IMR-90 (cell line): Measurements from ENCODE around the gene AXDND1. TPM values are rescaled to one million over a fixed set of nuclear protein-coding genes. Genes with fewer than 3 reads are reported as not detected.

Source experiments
- ATAC-seq: fragments of 200-7000 bp; cut with Tn5 transposase; 2 replicates; pipeline ENCODE4 v1.9.1; 2020; ENCODE audit warnings: low read depth, mild to moderate bottlenecking, moderate library complexity
- BruUV-seq: library from RNA; stranded (reverse); fragments of 400-500 nt; replicated peaks from 2 replicates; lab custom pipeline; 2021; lab: Mats Ljungman, UMichigan
- CTCF ChIA-PET: fragments of 300-600 bp; formaldehyde crosslinking; extraction: SDS; loops from one replicate; lab custom pipeline; 2021; ENCODE audit warnings: antibody characterized with exemption; lab: Yijun Ruan, JAX
- POLR2A ChIA-PET: fragments of 300-600 bp; sonication (Branson Sonifier 250); formaldehyde crosslinking; loops from one replicate; lab custom pipeline; 2022; ENCODE audit warnings: antibody characterized with exemption; ENCODE audit not compliant: unreplicated experiment; lab: Charles Lee
- DNase-seq: peaks from one replicate; pipeline ENCODE4 v3.0.0; 2013
- H2AFZ ChIP-seq: replicated peaks from 2 replicates; pipeline ENCODE3; 2013; ENCODE audit warnings: low read length, mild to moderate bottlenecking; ENCODE audit not compliant: poor library complexity
- H2AK5ac ChIP-seq: 2 replicates; pipeline ENCODE4 v1.6.1; 2013; ENCODE audit warnings: low read depth, low read length, inconsistent platforms
- H2AK9ac ChIP-seq: replicated peaks from 2 replicates; pipeline ENCODE3; 2013; ENCODE audit warnings: mild to moderate bottlenecking, low read depth, low read length, moderate library complexity; ENCODE audit not compliant: poor library complexity
- H2BK120ac ChIP-seq: 2 replicates; pipeline ENCODE4 v1.6.1; 2013; ENCODE audit warnings: low read depth, low read length, inconsistent platforms
- H2BK15ac ChIP-seq: 3 replicates; pipeline ENCODE4 v1.6.1; 2013; ENCODE audit warnings: low read depth, low read length, inconsistent platforms
- H2BK20ac ChIP-seq: 2 replicates; pipeline ENCODE4 v1.6.1; 2013; ENCODE audit warnings: low read depth, mild to moderate bottlenecking, inconsistent platforms, low read length, moderate library complexity
- H2BK5ac ChIP-seq: 2 replicates; pipeline ENCODE4 v1.6.1; 2013; ENCODE audit warnings: mild to moderate bottlenecking, low read depth, low read length, inconsistent platforms; ENCODE audit not compliant: poor library complexity, severe bottlenecking
- H3K14ac ChIP-seq: replicated peaks from 2 replicates; pipeline ENCODE4 v1.6.1; 2013; ENCODE audit warnings: low read depth, low read length, inconsistent platforms
- H3K18ac ChIP-seq: 2 replicates; pipeline ENCODE4 v1.6.1; 2013; ENCODE audit warnings: low read depth, low read length, control low read depth
- H3K23ac ChIP-seq: 2 replicates; pipeline ENCODE4 v1.6.1; 2013; ENCODE audit warnings: low read depth, low read length, inconsistent platforms
- H3K27ac ChIP-seq: 2 replicates; pipeline ENCODE4 v1.5.1; 2013; ENCODE audit warnings: mild to moderate bottlenecking, control low read depth, low read length; ENCODE audit not compliant: insufficient read depth
- H3K27me3 ChIP-seq: 2 replicates; pipeline ENCODE4 v1.6.1; 2013; ENCODE audit warnings: low read length; ENCODE audit not compliant: control insufficient read depth, insufficient read depth
- H3K36me3 ChIP-seq: 2 replicates; pipeline ENCODE4 v1.6.1; 2013; ENCODE audit warnings: low read length, mixed read lengths; ENCODE audit not compliant: control insufficient read depth, insufficient read depth
- H3K4ac ChIP-seq: 2 replicates; pipeline ENCODE4 v1.6.1; 2013; ENCODE audit warnings: low read depth, low read length, inconsistent platforms
- H3K4me1 ChIP-seq: 2 replicates; pipeline ENCODE4 v1.6.1; 2013; ENCODE audit warnings: low read length, mixed read lengths; ENCODE audit not compliant: control insufficient read depth, insufficient read depth
- H3K4me2 ChIP-seq: 2 replicates; pipeline ENCODE4 v1.6.1; 2013; ENCODE audit warnings: low read depth, mild to moderate bottlenecking, control low read depth, low read length, moderate library complexity
- H3K4me3 ChIP-seq: 2 replicates; pipeline ENCODE4 v1.5.1; 2013; ENCODE audit warnings: low read depth, mild to moderate bottlenecking, control low read depth, low read length, moderate library complexity; ENCODE audit not compliant: insufficient read depth
- H3K56ac ChIP-seq: 2 replicates; pipeline ENCODE4 v1.6.1; 2013; ENCODE audit warnings: low read length, inconsistent platforms; ENCODE audit not compliant: insufficient read depth; ENCODE audit errors: extremely low read depth
- H3K79me1 ChIP-seq, 2 experiments: 2 replicates each; pipeline ENCODE4 v1.6.1; 2013; ENCODE audit warnings: low read length in 2 of 2, inconsistent platforms in 1 of 2, low read depth in 1 of 2
- H3K9ac ChIP-seq: 2 replicates; pipeline ENCODE4 v1.6.1; 2013; ENCODE audit warnings: low read depth, low read length, control low read depth
- H3K9me1 ChIP-seq: 2 replicates; pipeline ENCODE4 v1.6.1; 2013; ENCODE audit warnings: low read length, inconsistent platforms; ENCODE audit not compliant: insufficient read depth
- H3K9me3 ChIP-seq: 2 replicates; pipeline ENCODE4 v1.6.1; 2013; ENCODE audit warnings: low read length; ENCODE audit not compliant: control insufficient read depth, insufficient read depth
- H4K20me1 ChIP-seq: 2 replicates; pipeline ENCODE4 v1.6.1; 2013; ENCODE audit warnings: low read length, inconsistent platforms; ENCODE audit not compliant: insufficient read depth
- H4K5ac ChIP-seq: 2 replicates; pipeline ENCODE4 v1.6.1; 2013; ENCODE audit warnings: mild to moderate bottlenecking, low read depth, low read length, control low read depth
- H4K8ac ChIP-seq, 2 experiments: 2 replicates each; pipeline ENCODE4 v1.6.1; 2013; ENCODE audit warnings: low read depth in 2 of 2, low read length in 2 of 2, control low read depth in 1 of 2, inconsistent platforms in 1 of 2
- H4K91ac ChIP-seq: 2 replicates; pipeline ENCODE4 v1.6.1; 2013; ENCODE audit warnings: low read depth, low read length, inconsistent platforms; ENCODE audit not compliant: insufficient read depth
- CEBPB ChIP-seq: IDR thresholded peaks from 2 replicates; pipeline ENCODE4 v1.6.1; 2012; ENCODE audit warnings: low read depth, low read length, improper control_type of control experiment
- WGBS, 2 experiments: methylation state at CpG; one replicate each; pipeline versions ENCODE4 v1.1.5 to v1.1.7; 2013; ENCODE audit warnings: missing lambda C conversion rate in 2 of 2; ENCODE audit not compliant: insufficient read length in 1 of 2; ENCODE audit errors: extremely low coverage in 2 of 2; 5-methylcytosine and 5-hydroxymethylcytosine counted together
- dilution Hi-C: fragments of 300-500 bp; cut with HindIII; formaldehyde crosslinking; loops from one replicate; pipeline ENCODE4 v1.14.3; 2018; ENCODE audit warnings: low sequenced_read_pairs; ENCODE audit not compliant: unreplicated experiment
- in situ Hi-C: fragments of 300-500 bp; cut with MboI; formaldehyde crosslinking; loops from 3 replicates; pipeline ENCODE4 v1.14.3; 2019; ENCODE audit warnings: low sequenced_read_pairs, inconsistent platforms, mixed read lengths
- intact Hi-C: fragments of 100-400 bp; cut with micrococcal nuclease; formaldehyde crosslinking; loops from 2 replicates; pipeline ENCODE4 v1.10.0; 2022
- polyA plus RNA-seq, 3 experiments: library from polyadenylated mRNA; depleted of rRNA; stranded (reverse); fragments of >200 nt; gene quantifications; 2 replicates each; pipeline ENCODE4 v1.2.3, GENCODE V29; 2012; ENCODE audit warnings: low replicate concordance in 1 of 3
- total RNA-seq: library from RNA; depleted of rRNA; stranded (reverse); fragments of >200 nt; gene quantifications from 2 replicates; pipeline ENCODE4 v1.2.3, GENCODE V29; 2012
- TF ChIP-seq, protein P1 (sequence below): conservative IDR thresholded peaks from 2 replicates; pipeline ENCODE4 v1.5.1; 2012; ENCODE audit warnings: mild to moderate bottlenecking, low read depth, low read length, improper control_type of control experiment

AXDND1 gene
- total and polyA plus RNA-seq, 2 of the 4 experiments (the other 2 are of a cell fraction) = not detected

DNA sequence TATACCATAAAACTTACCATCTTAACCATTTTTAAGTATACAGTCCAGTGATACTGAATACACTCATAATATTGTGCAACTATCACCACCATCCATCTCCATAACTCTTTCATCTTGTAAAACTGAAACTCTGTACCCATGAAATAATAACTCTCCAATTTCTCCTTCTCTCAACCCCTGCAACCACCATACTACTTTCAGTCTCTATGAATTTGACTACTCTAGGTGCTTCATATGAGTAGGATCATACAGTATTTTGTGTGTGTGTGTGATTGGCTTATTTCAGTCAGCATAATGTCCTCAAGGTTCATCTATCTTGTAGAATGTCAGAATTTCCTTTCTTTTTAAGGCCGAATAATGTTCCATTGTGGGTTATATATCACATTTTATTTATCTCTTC, 192.3 kb downstream of the AXDND1 start:
- POLR2A ChIA-PET = no interaction called here
- Histone ChIP-seq H3K9me1 (no peaks in the 10 kb centered on the region), H3K56ac (no peak overlapping the region), H4K91ac (no peak overlapping the region), H3K27me3 (peaks cover 2% of the 10 kb centered on the region; the same call in 1 of the 2 replicates), H3K27ac (no peak overlapping the region), H3K14ac (no peak overlapping the region), H2BK15ac (no peak overlapping the region), H3K18ac (no peak overlapping the region), H3K4me1 (no peaks in the 10 kb centered on the region), H2AFZ (no peak overlapping the region), H2BK5ac (no peak overlapping the region), H3K9ac (no peak overlapping the region), H2BK20ac (no peak overlapping the region), H4K8ac (no peak overlapping the region), H2BK120ac (no peak overlapping the region), H3K79me1 (no peaks in the 10 kb centered on the region), H3K23ac (no peak overlapping the region), H3K9me3 (no peaks in the 10 kb centered on the region), H3K36me3 (no peaks in the 10 kb centered on the region), H2AK9ac (no peak overlapping the region), H3K4ac (no peak overlapping the region), H4K20me1 (no peaks in the 10 kb centered on the region), H4K5ac (no peak overlapping the region), H2AK5ac (no peak overlapping the region), H3K4me2 (no peak overlapping the region), H3K4me3 (no peak overlapping the region)
- in situ Hi-C loops = no loop called here
- DNase-seq (no peak), ATAC-seq (no peak)
- dilution Hi-C loops = no loop called here
- WGBS, 2 experiments = no CpG with 5 or more reads among the region's 1 CpG
- intact Hi-C loops = no loop called here
- CTCF ChIA-PET = no interaction called here
- peak; percentile 20; the same call in 1 of the 2 replicates for TF ChIP-seq CEBPB
- TF ChIP-seq, protein P1, sequence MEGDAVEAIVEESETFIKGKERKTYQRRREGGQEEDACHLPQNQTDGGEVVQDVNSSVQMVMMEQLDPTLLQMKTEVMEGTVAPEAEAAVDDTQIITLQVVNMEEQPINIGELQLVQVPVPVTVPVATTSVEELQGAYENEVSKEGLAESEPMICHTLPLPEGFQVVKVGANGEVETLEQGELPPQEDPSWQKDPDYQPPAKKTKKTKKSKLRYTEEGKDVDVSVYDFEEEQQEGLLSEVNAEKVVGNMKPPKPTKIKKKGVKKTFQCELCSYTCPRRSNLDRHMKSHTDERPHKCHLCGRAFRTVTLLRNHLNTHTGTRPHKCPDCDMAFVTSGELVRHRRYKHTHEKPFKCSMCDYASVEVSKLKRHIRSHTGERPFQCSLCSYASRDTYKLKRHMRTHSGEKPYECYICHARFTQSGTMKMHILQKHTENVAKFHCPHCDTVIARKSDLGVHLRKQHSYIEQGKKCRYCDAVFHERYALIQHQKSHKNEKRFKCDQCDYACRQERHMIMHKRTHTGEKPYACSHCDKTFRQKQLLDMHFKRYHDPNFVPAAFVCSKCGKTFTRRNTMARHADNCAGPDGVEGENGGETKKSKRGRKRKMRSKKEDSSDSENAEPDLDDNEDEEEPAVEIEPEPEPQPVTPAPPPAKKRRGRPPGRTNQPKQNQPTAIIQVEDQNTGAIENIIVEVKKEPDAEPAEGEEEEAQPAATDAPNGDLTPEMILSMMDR = no peak
- no TSS peak for BruUV-seq
